HCT116 (cell line): Measurements from ENCODE around the gene CAMK2A. TPM values are rescaled to one million over a fixed set of nuclear protein-coding genes. Genes with fewer than 3 reads are reported as not detected.

Experiments used
- ATAC-seq: fragments of 200-7000 bp; cut with Tn5 transposase; 2 replicates; pipeline ENCODE4 v1.9.1; 2020; ENCODE audit warnings: mild to moderate bottlenecking, moderate library complexity
- BruUV-seq: library from RNA; stranded (reverse); fragments of 400-500 nt; replicated peaks from 2 replicates; lab custom pipeline; 2021; lab: Mats Ljungman, UMichigan
- CTCF ChIA-PET: fragments of 300-600 bp; sonication (Branson Sonifier 250); formaldehyde crosslinking; loops from one replicate; lab custom pipeline; 2021; ENCODE audit warnings: antibody characterized with exemption; lab: Charles Lee
- POLR2A ChIA-PET: fragments of 300-600, 350-600 bp; sonication (Branson Sonifier 250); formaldehyde crosslinking; loops from one replicate; lab custom pipeline; 2021; ENCODE audit warnings: antibody characterized with exemption; lab: Charles Lee
- RAD21 ChIA-PET, 2 experiments: fragments of 300-600 bp; sonication (Branson Sonifier 250); formaldehyde crosslinking; loops; one replicate each; lab custom pipeline; 2023; ENCODE audit warnings: low total read pairs in 2 of 2; ENCODE audit not compliant: uncharacterized antibody in 2 of 2, unreplicated experiment in 2 of 2, low non-redundant PET in 1 of 2; lab: Charles Lee
- DNase-seq: peaks from one replicate; pipeline ENCODE4 v3.0.0-alpha.2; 2010; ENCODE audit warnings: low read depth, low spot score
- H2AFZ ChIP-seq: fragments of 200-600 bp; shearing (Covaris generic), sonication (generic); 2 replicates; pipeline ENCODE4 v1.6.1; 2017; ENCODE audit warnings: low read depth, mixed run types, mixed read lengths, antibody characterized with exemption, low read length; ENCODE audit not compliant: poor library complexity, severe bottlenecking
- H3K27ac ChIP-seq: 2 replicates; pipeline ENCODE4 v1.5.1; 2012; ENCODE audit warnings: low read depth, low read length
- H3K27me3 ChIP-seq: fragments of 200-600 bp; sonication (generic); 2 replicates; pipeline ENCODE4 v1.6.1; 2016; ENCODE audit warnings: mixed run types, low read length, mixed read lengths; ENCODE audit not compliant: insufficient read depth
- H3K36me3 ChIP-seq, 2 experiments: fragments of 200-500 bp in 1 of 2; fragments of 200-600 bp in 1 of 2; sonication (Bioruptor generic) in 1 of 2; sonication (generic) in 1 of 2; 2 replicates each; pipeline versions ENCODE4 v1.5.1 to v1.6.1; 2014 to 2016; ENCODE audit warnings: low read length in 2 of 2, inconsistent platforms in 1 of 2, mixed read lengths in 1 of 2, mixed run types in 1 of 2; ENCODE audit not compliant: insufficient read depth in 2 of 2, control insufficient read depth in 1 of 2
- H3K4me1 ChIP-seq, 2 experiments: fragments of 200-600 bp in 1 of 2; sonication (generic) in 1 of 2; 2 replicates each; pipeline versions ENCODE4 v1.5.1 to v1.6.1; 2012 to 2017; ENCODE audit warnings: low read length in 2 of 2, inconsistent platforms in 1 of 2, mild to moderate bottlenecking in 1 of 2, mixed read lengths in 1 of 2, mixed run types in 1 of 2, moderate library complexity in 1 of 2; ENCODE audit not compliant: insufficient read depth in 2 of 2, control insufficient read depth in 1 of 2
- H3K4me2 ChIP-seq: fragments of 200-600 bp; sonication (generic); 2 replicates; pipeline ENCODE4 v1.6.1; 2017; ENCODE audit warnings: mixed run types, low read length, mixed read lengths
- H3K4me3 ChIP-seq, 2 experiments: fragments of 200-600 bp in 1 of 2; sonication (generic) in 1 of 2; replicated peaks in 1 of 2; 2 replicates each; pipeline ENCODE4 v1.5.1; 2011 to 2016; ENCODE audit warnings: low read length in 2 of 2, control low read depth in 1 of 2, low read depth in 1 of 2, mild to moderate bottlenecking in 1 of 2, mixed read lengths in 1 of 2, mixed run types in 1 of 2
- H3K79me2 ChIP-seq: fragments of 200-600 bp; sonication (generic); 2 replicates; pipeline ENCODE4 v1.6.1; 2017; ENCODE audit warnings: mild to moderate bottlenecking, mixed run types, low read length, moderate library complexity, mixed read lengths; ENCODE audit not compliant: insufficient read depth
- H3K9ac ChIP-seq: fragments of 200-600 bp; sonication (generic); 2 replicates; pipeline ENCODE4 v1.6.1; 2016; ENCODE audit warnings: low read length, mixed read lengths
- H3K9me2 ChIP-seq: fragments of 200-600 bp; sonication (generic), shearing (Covaris generic); 2 replicates; pipeline ENCODE4 v1.6.1; 2017; ENCODE audit warnings: mixed run types, mild to moderate bottlenecking, moderate library complexity; ENCODE audit not compliant: insufficient read depth
- H3K9me3 ChIP-seq, 2 experiments: fragments of 200-500 bp in 1 of 2; fragments of 200-600 bp in 1 of 2; sonication (Bioruptor generic) in 1 of 2; sonication (generic) in 1 of 2; 2 replicates each; pipeline ENCODE4 v1.6.1; 2014 to 2017; ENCODE audit warnings: low read length in 2 of 2, mixed read lengths in 2 of 2, inconsistent platforms in 1 of 2, low read depth in 1 of 2, mild to moderate bottlenecking in 1 of 2, mixed run types in 1 of 2, moderate library complexity in 1 of 2; ENCODE audit not compliant: control insufficient read depth in 1 of 2, insufficient read depth in 1 of 2
- H4K20me1 ChIP-seq: fragments of 200-600 bp; sonication (generic), shearing (Covaris generic); 2 replicates; pipeline ENCODE4 v1.6.1; 2017; ENCODE audit warnings: mixed run types, mild to moderate bottlenecking, moderate library complexity; ENCODE audit not compliant: insufficient read depth
- CBX3 ChIP-seq: IDR thresholded peaks from 2 replicates; pipeline ENCODE4 v1.6.1; 2012; ENCODE audit warnings: low read depth
- CEBPB ChIP-seq: IDR thresholded peaks from 2 replicates; pipeline ENCODE4 v1.6.1; 2012; ENCODE audit warnings: low read depth
- EGR1 ChIP-seq: IDR thresholded peaks from 2 replicates; pipeline ENCODE4 v1.6.1; 2012; ENCODE audit warnings: low read depth
- ELF1 ChIP-seq: IDR thresholded peaks from 2 replicates; pipeline ENCODE4 v1.6.1; 2012; ENCODE audit warnings: low read depth, borderline replicate concordance
- EZH2 ChIP-seq: fragments of 200-600 bp; sonication (generic); IDR thresholded peaks from 2 replicates; pipeline ENCODE4 v1.6.1; 2017; ENCODE audit warnings: antibody characterized with exemption, mixed run types
- EZH2phosphoT487 ChIP-seq: fragments of 200-600 bp; IDR thresholded peaks from 2 replicates; pipeline ENCODE4 v1.6.1; 2018; ENCODE audit warnings: antibody characterized with exemption, borderline replicate concordance
- FOSL1 ChIP-seq: IDR thresholded peaks from 2 replicates; pipeline ENCODE4 v1.6.1; 2012; ENCODE audit warnings: low read depth
- JUND ChIP-seq: IDR thresholded peaks from 2 replicates; pipeline ENCODE4 v1.6.1; 2012
- MAX ChIP-seq: IDR thresholded peaks from 2 replicates; pipeline ENCODE4 v1.6.1; 2012
- POLR2A ChIP-seq: IDR thresholded peaks from 2 replicates; pipeline ENCODE4 v1.7.0; 2011; ENCODE audit warnings: borderline replicate concordance; ENCODE audit not compliant: insufficient read depth, insufficient read length; ENCODE audit errors: extremely low read depth
- POLR2AphosphoS5 ChIP-seq: IDR thresholded peaks from 2 replicates; pipeline ENCODE4 v1.6.1; 2011; ENCODE audit warnings: mild to moderate bottlenecking, low read depth, low read length, moderate library complexity
- RAD21 ChIP-seq: IDR thresholded peaks from 2 replicates; pipeline ENCODE4 v1.6.1; 2012; ENCODE audit warnings: low read depth, mild to moderate bottlenecking
- REST ChIP-seq: IDR thresholded peaks from 2 replicates; pipeline ENCODE4 v1.6.1; 2012; ENCODE audit warnings: low read depth
- SIN3A ChIP-seq: IDR thresholded peaks from 2 replicates; pipeline ENCODE4 v1.6.1; 2012; ENCODE audit warnings: low read depth
- SP1 ChIP-seq: IDR thresholded peaks from 2 replicates; pipeline ENCODE4 v1.6.1; 2012; ENCODE audit warnings: low read depth
- SRF ChIP-seq: IDR thresholded peaks from 2 replicates; pipeline ENCODE4 v1.6.1; 2012; ENCODE audit warnings: low read depth
- TCF7L2 ChIP-seq: IDR thresholded peaks from 2 replicates; pipeline ENCODE4 v1.7.0; 2011; ENCODE audit warnings: borderline replicate concordance, inconsistent platforms; ENCODE audit not compliant: insufficient read depth, insufficient read length; ENCODE audit errors: extremely low read depth
- YY1 ChIP-seq: IDR thresholded peaks from 2 replicates; pipeline ENCODE4 v1.6.1; 2011; ENCODE audit warnings: low read length, low read depth, moderate library complexity, mild to moderate bottlenecking; ENCODE audit not compliant: insufficient replicate concordance; ENCODE audit errors: extremely low read depth
- ZNF274 ChIP-seq: fragments of 200-500 bp; sonication (Bioruptor generic); IDR thresholded peaks from 2 replicates; pipeline ENCODE4 v1.6.1; 2014; ENCODE audit warnings: mild to moderate bottlenecking, low read depth, low read length, inconsistent platforms
- intact Hi-C: fragments of 100-400 bp; cut with micrococcal nuclease; formaldehyde crosslinking; loops from 2 replicates; pipeline ENCODE4 v1.10.0; 2022
- total RNA-seq: library from RNA; stranded (reverse); gene quantifications from one replicate; pipeline ENCODE4 v1.2.1, GENCODE V29; 2021; ENCODE audit not compliant: unreplicated experiment

The CAMK2A gene
- total RNA-seq, 1 experiment from 2014 or later, result not detected

GRCh38 chr5:150303070-150303615 is 13.6 kb upstream of the CAMK2A start:
- intact Hi-C loops, result no loop called here
- TF ChIP-seq EGR1 (no peak), SRF (no peak), RAD21 (no peak), EZH2 (no peak), MAX (no peak), ELF1 (no peak), POLR2AphosphoS5 (no peak), CBX3 (no peak), JUND (no peak), CEBPB (no peak), SP1 (no peak), REST (no peak), TCF7L2 (no peak), YY1 (no peak), FOSL1 (no peak), ZNF274 (no peak), EZH2phosphoT487 (no peak), POLR2A (no peak), SIN3A (no peak)
- BruUV-seq, result no TSS peak
- Histone ChIP-seq H3K4me3 (no peak overlapping the region), H3K9me2 (no peaks in the 10 kb centered on the region), H3K27me3 (no peaks in the 10 kb centered on the region), H3K9me3 (no peaks in the 10 kb centered on the region), H2AFZ (no peak overlapping the region), H3K36me3 (no peaks in the 10 kb centered on the region), H3K9ac (no peak overlapping the region), H3K27ac (no peak overlapping the region), H3K79me2 (no peaks in the 10 kb centered on the region), H4K20me1 (no peaks in the 10 kb centered on the region), H3K4me2 (peak overlapping the region; percentile 33; the same call in 1 of the 2 replicates), H3K4me1 (peaks cover 0 to 5% of the 10 kb centered on the region in 2 experiments; a peak in 1 of 4 replicates)
- ATAC-seq, result no peak
- ChIA-PET POLR2A (no interaction called here), CTCF (no interaction called here), RAD21 (no interaction called here)
- DNase-seq, result no peak
